HepG2 (cell line): ENCODE measurements around the gene CHST13. TPM values are rescaled to one million over a fixed set of nuclear protein-coding genes. Genes with fewer than 3 reads are reported as not detected.

Experiments
- ATAC-seq: fragments of 200-7000 bp; cut with Tn5 transposase; 3 replicates; pipeline ENCODE4 v1.9.1; 2020; ENCODE audit warnings: mild to moderate bottlenecking, moderate library complexity
- BruUV-seq: library from RNA; stranded (reverse); fragments of 400-500 nt; replicated peaks from 2 replicates; lab custom pipeline; 2021; lab: Mats Ljungman, UMichigan
- CTCF ChIA-PET: fragments of 300-600 bp; formaldehyde crosslinking; extraction: SDS; loops from one replicate; lab custom pipeline; 2021; ENCODE audit warnings: low total read pairs, inconsistent platforms, low intra/inter-chr PET ratio; lab: Yijun Ruan, JAX
- POLR2A ChIA-PET: fragments of 350-600 bp; sonication (Branson Sonifier 250); formaldehyde crosslinking; loops from one replicate; lab custom pipeline; 2020; ENCODE audit warnings: antibody characterized with exemption, inconsistent platforms; lab: Yijun Ruan, JAX
- DNase-seq: peaks from one replicate; pipeline ENCODE4 v3.0.0-alpha.2; 2015; ENCODE audit warnings: low spot score
- FAIRE-seq: peaks from 3 replicates; lab custom pipeline; 2011; peaks lifted over from hg19 to GRCh38; lab: Jason Lieb, UNC
- H2AFZ ChIP-seq: one replicate; pipeline ENCODE4 v1.6.1; 2011; ENCODE audit warnings: low read length, inconsistent platforms
- H3K27ac ChIP-seq: fragments of 300-600 bp; 3 replicates; pipeline ENCODE4 v1.8.0; 2011; ENCODE audit warnings: mixed run types, mild to moderate bottlenecking, mixed read lengths, low read length, inconsistent platforms; ENCODE audit not compliant: insufficient read depth; ENCODE audit errors: extremely low read length
- H3K27me3 ChIP-seq, 2 experiments: fragments of 200-600 bp in 1 of 2; 2 replicates in 1 of 2; 3 replicates in 1 of 2; pipeline versions ENCODE4 v1.6.0 to v1.8.0; 2011; ENCODE audit warnings: low read length in 2 of 2, mild to moderate bottlenecking in 2 of 2, moderate library complexity in 2 of 2, inconsistent platforms in 1 of 2; ENCODE audit not compliant: insufficient read depth in 2 of 2, control insufficient read depth in 1 of 2
- H3K36me3 ChIP-seq, 2 experiments: fragments of 200-600 bp in 1 of 2; replicated peaks in 1 of 2; 2 replicates in 1 of 2; 3 replicates in 1 of 2; pipeline versions ENCODE4 v1.5.1 to v1.8.0; 2011; ENCODE audit warnings: low read length in 2 of 2, inconsistent platforms in 1 of 2; ENCODE audit not compliant: insufficient read depth in 2 of 2, control insufficient read depth in 1 of 2
- H3K4me1 ChIP-seq: 2 replicates; pipeline ENCODE4 v1.5.1; 2012; ENCODE audit warnings: low read length, inconsistent platforms; ENCODE audit not compliant: insufficient read depth
- H3K4me2 ChIP-seq: 2 replicates; pipeline ENCODE4 v1.6.0; 2011; ENCODE audit warnings: low read depth, low read length, inconsistent platforms
- H3K4me3 ChIP-seq, 3 experiments: fragments of 200-600 bp in 1 of 3; sonication (generic), shearing (Covaris generic) in 1 of 3; replicated peaks in 1 of 3; 2 replicates each; pipeline ENCODE4 v1.5.1; 2011 to 2016; ENCODE audit warnings: low read length in 3 of 3, inconsistent platforms in 2 of 3, low read depth in 2 of 3, mild to moderate bottlenecking in 2 of 3, control low read depth in 1 of 3, mixed read lengths in 1 of 3; ENCODE audit not compliant: insufficient read depth in 1 of 3
- H3K79me2 ChIP-seq: one replicate; pipeline ENCODE4 v1.6.1; 2011; ENCODE audit warnings: low read length, inconsistent platforms; ENCODE audit not compliant: insufficient read depth
- H3K9ac ChIP-seq: 2 replicates; pipeline ENCODE4 v1.6.0; 2011; ENCODE audit warnings: mild to moderate bottlenecking, low read depth, low read length, inconsistent platforms; ENCODE audit not compliant: insufficient read depth
- H3K9me3 ChIP-seq: 2 replicates; pipeline ENCODE4 v1.5.1; 2012; ENCODE audit warnings: mild to moderate bottlenecking, low read length
- H4K20me1 ChIP-seq: 2 replicates; pipeline ENCODE4 v1.6.0; 2011; ENCODE audit warnings: inconsistent platforms, mild to moderate bottlenecking, low read length, moderate library complexity; ENCODE audit not compliant: insufficient read depth
- FOXC1 ChIP-seq: sonication (generic); formaldehyde crosslinking; IDR thresholded peaks from 2 replicates; pipeline ENCODE4 v1.8.0; 2022; ENCODE audit warnings: mild to moderate bottlenecking, missing genetic modification reagents, borderline replicate concordance
- PHF5A ChIP-seq: IDR thresholded peaks from one replicate; pipeline ENCODE4 v1.6.1; 2018; ENCODE audit warnings: low read depth, missing genetic modification reagents; ENCODE audit not compliant: unreplicated experiment
- RELA ChIP-seq: sonication (generic); formaldehyde crosslinking; IDR thresholded peaks from 2 replicates; pipeline ENCODE4 v1.4.0; 2020; ENCODE audit warnings: missing genetic modification reagents
- SMC3 ChIP-seq: IDR thresholded peaks from 2 replicates; pipeline ENCODE4 v1.6.1; 2011; ENCODE audit warnings: low read length, improper control_type of control experiment
- ZNF24 ChIP-seq: fragments of 450-650 bp; IDR thresholded peaks from 2 replicates; pipeline ENCODE4 v1.6.1; 2017; ENCODE audit warnings: antibody characterized with exemption, mild to moderate bottlenecking
- ZNF30 ChIP-seq: sonication (generic); formaldehyde crosslinking; IDR thresholded peaks from 2 replicates; pipeline ENCODE4 v1.5.0; 2020; ENCODE audit warnings: mild to moderate bottlenecking, missing genetic modification reagents
- ZNF839 ChIP-seq: sonication (generic); formaldehyde crosslinking; IDR thresholded peaks from 2 replicates; pipeline ENCODE4 v1.4.0; 2020; ENCODE audit warnings: missing genetic modification reagents, mild to moderate bottlenecking, borderline replicate concordance
- WGBS: methylation state at CpG from one replicate; pipeline ENCODE4 v1.1.6; 2017; ENCODE audit warnings: low lambda C conversion rate; 5-methylcytosine and 5-hydroxymethylcytosine counted together
- in situ Hi-C: cut with HindIII; loops from 2 replicates; pipeline ENCODE4 v1.10.0; 2017; ENCODE audit warnings: low pct_unique_long_range_greater_than_20kb; ENCODE audit not compliant: extremely low pct_ligation_motif_present
- intact Hi-C: fragments of 100-400 bp; cut with micrococcal nuclease; formaldehyde crosslinking; loops from one replicate; pipeline ENCODE4 v1.10.0; 2022; ENCODE audit not compliant: unreplicated experiment
- polyA plus RNA-seq, 8 experiments: library from polyadenylated mRNA; depleted of rRNA in 3 of 8; stranded (reverse) in 7 of 8; unstranded in 1 of 8; fragments of >200 nt; fragmentation: Illumina TruSeq in 4 of 8; extraction: Trizol in 4 of 8; gene quantifications; 2 replicates each; pipeline versions ENCODE4 v1.2.1 to v1.2.3, GENCODE V29; 2011 to 2016; ENCODE audit warnings: low read depth in 4 of 8, missing spikeins in 1 of 8, mixed read lengths in 1 of 8; ENCODE audit not compliant: insufficient read depth in 1 of 8
- total RNA-seq, 5 experiments: library from RNA; depleted of rRNA; stranded (reverse); fragments of >200 nt; fragmentation: Illumina TruSeq; extraction: Trizol; gene quantifications; 2 replicates each; pipeline ENCODE4 v1.2.3, GENCODE V29; 2016; ENCODE audit warnings: low read depth in 1 of 5
- TF ChIP-seq, protein P1 (sequence below): sonication (generic); formaldehyde crosslinking; IDR thresholded peaks from 2 replicates; pipeline ENCODE4 v1.4.0; 2020; ENCODE audit warnings: missing genetic modification reagents, borderline replicate concordance
- TF ChIP-seq, protein P2 (sequence below): sonication (generic); formaldehyde crosslinking; IDR thresholded peaks from 2 replicates; pipeline ENCODE4 v1.5.0; 2020; ENCODE audit warnings: mild to moderate bottlenecking, missing genetic modification reagents, moderate library complexity
- TF ChIP-seq, protein P3 (sequence below): sonication (generic); formaldehyde crosslinking; IDR thresholded peaks from 2 replicates; pipeline ENCODE4 v1.5.0; 2020; ENCODE audit warnings: missing genetic modification reagents, mild to moderate bottlenecking, borderline replicate concordance
- TF ChIP-seq, protein P4 (sequence below): IDR thresholded peaks from 2 replicates; pipeline ENCODE4 v1.6.1; 2016; ENCODE audit warnings: missing genetic modification reagents, missing compliant biosample characterization
- TF ChIP-seq, protein P5 (sequence below): sonication (generic); formaldehyde crosslinking; IDR thresholded peaks from 2 replicates; pipeline ENCODE4 v1.9.0; 2021; ENCODE audit warnings: missing genetic modification reagents, borderline replicate concordance

The CHST13 gene
- total and polyA plus RNA-seq, 2 of the 13 experiments (the other 11 are each of a cell fraction or from before 2014, with no cell fraction given): 32.0 to 43.1 TPM

DNA sequence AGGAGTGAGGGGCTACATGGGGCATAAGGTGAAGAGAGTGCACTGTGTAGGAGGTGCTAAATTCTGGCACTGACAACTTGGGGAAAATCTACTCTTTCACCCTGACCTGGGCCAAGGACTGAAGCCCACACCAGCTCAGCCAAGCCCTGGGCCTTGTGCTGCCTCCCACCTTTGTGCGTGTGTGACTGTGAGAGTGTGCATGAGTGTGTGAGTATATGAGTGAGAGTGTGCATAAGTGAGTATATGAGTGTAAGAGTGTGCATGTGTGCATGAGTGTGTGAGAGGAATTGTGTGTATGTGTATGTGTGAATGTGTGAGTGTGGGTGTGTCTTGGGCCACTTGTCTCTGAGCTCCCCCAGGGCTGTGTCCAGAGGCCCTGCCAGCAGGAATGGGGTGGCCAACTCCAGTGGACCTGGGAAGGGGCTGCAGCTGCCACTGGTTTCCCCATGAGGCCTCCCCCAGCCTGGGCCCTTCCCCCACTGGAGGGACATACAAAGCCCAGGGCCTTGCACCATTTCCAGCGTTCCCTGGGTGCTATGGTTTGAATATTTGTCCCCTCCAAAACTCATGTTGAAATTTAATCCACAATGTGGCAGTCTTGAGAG, 19.6 kb downstream of the CHST13 start (continued):
- TF ChIP-seq SMC3: no peak
- TF ChIP-seq FOXC1 (CRISPR knock-in tag): no peak
- no peak for TF ChIP-seq PHF5A (CRISPR knock-in tag)
- TF ChIP-seq ZNF24: no peak
- no peak for TF ChIP-seq ZNF839 (CRISPR knock-in tag)
- no peak for TF ChIP-seq ZNF30 (CRISPR knock-in tag)
- TF ChIP-seq, protein P1, sequence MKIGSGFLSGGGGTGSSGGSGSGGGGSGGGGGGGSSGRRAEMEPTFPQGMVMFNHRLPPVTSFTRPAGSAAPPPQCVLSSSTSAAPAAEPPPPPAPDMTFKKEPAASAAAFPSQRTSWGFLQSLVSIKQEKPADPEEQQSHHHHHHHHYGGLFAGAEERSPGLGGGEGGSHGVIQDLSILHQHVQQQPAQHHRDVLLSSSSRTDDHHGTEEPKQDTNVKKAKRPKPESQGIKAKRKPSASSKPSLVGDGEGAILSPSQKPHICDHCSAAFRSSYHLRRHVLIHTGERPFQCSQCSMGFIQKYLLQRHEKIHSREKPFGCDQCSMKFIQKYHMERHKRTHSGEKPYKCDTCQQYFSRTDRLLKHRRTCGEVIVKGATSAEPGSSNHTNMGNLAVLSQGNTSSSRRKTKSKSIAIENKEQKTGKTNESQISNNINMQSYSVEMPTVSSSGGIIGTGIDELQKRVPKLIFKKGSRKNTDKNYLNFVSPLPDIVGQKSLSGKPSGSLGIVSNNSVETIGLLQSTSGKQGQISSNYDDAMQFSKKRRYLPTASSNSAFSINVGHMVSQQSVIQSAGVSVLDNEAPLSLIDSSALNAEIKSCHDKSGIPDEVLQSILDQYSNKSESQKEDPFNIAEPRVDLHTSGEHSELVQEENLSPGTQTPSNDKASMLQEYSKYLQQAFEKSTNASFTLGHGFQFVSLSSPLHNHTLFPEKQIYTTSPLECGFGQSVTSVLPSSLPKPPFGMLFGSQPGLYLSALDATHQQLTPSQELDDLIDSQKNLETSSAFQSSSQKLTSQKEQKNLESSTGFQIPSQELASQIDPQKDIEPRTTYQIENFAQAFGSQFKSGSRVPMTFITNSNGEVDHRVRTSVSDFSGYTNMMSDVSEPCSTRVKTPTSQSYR (CRISPR knock-in tag): no peak

DNA sequence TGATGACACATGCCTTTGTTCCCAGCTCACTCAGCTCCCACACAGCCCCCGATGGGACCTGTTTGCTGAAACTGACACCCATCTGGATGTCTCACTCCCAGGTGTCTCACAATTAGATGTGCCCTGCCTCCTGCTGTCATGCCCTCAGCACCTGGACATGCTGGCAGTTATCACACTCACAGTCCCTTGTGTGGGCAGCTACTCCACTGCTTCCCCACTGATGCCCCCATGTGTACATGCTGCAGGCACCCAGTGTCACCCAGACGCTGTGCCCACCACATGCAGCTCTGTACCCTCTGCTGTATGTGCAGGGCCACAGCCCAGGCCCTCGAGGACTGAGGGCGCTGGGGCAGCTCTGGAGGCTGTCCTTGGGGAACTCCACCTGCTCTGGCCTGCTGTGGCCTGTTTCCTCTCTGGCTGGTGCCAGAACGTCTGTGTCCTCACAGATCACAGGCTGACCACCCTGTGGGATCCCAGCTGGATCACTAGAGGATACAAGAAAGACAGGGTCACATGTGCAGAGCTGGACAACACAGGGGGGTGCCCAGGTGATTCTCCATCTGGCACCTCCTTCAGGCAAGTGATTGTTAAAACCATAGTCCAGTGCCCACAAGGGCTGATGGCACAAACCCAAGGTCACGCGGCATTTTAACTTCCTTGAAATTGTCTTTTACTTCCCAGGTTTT, 20.8 kb downstream of the CHST13 start:
- CTCF ChIA-PET: no interaction called here
- H4K20me1 ChIP-seq: no peaks in the 10 kb centered on the region
- peak; percentile 13; the same call in 2 of the 3 replicates for ATAC-seq
- TF ChIP-seq RELA (CRISPR knock-in tag): no peak
- TF ChIP-seq, protein P2, sequence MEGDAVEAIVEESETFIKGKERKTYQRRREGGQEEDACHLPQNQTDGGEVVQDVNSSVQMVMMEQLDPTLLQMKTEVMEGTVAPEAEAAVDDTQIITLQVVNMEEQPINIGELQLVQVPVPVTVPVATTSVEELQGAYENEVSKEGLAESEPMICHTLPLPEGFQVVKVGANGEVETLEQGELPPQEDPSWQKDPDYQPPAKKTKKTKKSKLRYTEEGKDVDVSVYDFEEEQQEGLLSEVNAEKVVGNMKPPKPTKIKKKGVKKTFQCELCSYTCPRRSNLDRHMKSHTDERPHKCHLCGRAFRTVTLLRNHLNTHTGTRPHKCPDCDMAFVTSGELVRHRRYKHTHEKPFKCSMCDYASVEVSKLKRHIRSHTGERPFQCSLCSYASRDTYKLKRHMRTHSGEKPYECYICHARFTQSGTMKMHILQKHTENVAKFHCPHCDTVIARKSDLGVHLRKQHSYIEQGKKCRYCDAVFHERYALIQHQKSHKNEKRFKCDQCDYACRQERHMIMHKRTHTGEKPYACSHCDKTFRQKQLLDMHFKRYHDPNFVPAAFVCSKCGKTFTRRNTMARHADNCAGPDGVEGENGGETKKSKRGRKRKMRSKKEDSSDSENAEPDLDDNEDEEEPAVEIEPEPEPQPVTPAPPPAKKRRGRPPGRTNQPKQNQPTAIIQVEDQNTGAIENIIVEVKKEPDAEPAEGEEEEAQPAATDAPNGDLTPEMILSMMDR (CRISPR knock-in tag): no peak
- TF ChIP-seq, protein P3, sequence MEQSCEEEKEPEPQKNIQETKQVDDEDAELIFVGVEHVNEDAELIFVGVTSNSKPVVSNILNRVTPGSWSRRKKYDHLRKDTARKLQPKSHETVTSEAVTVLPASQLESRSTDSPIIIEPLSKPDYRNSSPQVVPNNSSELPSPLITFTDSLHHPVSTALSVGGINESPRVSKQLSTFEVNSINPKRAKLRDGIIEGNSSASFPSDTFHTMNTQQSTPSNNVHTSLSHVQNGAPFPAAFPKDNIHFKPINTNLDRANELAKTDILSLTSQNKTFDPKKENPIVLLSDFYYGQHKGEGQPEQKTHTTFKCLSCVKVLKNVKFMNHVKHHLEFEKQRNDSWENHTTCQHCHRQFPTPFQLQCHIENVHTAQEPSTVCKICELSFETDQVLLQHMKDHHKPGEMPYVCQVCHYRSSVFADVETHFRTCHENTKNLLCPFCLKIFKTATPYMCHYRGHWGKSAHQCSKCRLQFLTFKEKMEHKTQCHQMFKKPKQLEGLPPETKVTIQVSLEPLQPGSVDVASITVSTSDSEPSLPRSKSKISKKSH (CRISPR knock-in tag): 0 out of 2 replicates have a peak, but pooled peaks have one; percentile 15
- TF ChIP-seq, protein P4, sequence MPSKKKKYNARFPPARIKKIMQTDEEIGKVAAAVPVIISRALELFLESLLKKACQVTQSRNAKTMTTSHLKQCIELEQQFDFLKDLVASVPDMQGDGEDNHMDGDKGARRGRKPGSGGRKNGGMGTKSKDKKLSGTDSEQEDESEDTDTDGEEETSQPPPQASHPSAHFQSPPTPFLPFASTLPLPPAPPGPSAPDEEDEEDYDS (CRISPR knock-in tag): no peak
- TF ChIP-seq, protein P5, sequence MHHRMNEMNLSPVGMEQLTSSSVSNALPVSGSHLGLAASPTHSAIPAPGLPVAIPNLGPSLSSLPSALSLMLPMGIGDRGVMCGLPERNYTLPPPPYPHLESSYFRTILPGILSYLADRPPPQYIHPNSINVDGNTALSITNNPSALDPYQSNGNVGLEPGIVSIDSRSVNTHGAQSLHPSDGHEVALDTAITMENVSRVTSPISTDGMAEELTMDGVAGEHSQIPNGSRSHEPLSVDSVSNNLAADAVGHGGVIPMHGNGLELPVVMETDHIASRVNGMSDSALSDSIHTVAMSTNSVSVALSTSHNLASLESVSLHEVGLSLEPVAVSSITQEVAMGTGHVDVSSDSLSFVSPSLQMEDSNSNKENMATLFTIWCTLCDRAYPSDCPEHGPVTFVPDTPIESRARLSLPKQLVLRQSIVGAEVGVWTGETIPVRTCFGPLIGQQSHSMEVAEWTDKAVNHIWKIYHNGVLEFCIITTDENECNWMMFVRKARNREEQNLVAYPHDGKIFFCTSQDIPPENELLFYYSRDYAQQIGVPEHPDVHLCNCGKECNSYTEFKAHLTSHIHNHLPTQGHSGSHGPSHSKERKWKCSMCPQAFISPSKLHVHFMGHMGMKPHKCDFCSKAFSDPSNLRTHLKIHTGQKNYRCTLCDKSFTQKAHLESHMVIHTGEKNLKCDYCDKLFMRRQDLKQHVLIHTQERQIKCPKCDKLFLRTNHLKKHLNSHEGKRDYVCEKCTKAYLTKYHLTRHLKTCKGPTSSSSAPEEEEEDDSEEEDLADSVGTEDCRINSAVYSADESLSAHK (CRISPR knock-in tag): no peak

More for the DNA sequence above, 20.8 kb downstream of the CHST13 start:
- Histone ChIP-seq H3K9ac (no peak overlapping the region), H3K27me3 (no peaks in the 10 kb centered on the region; a peak in 1 of 5 replicates), H3K79me2 (no peaks in the 10 kb centered on the region), H3K4me1 (peaks cover 8% of the 10 kb centered on the region; the same call in 1 of the 2 replicates), H3K36me3 (peaks cover 10 to 21% of the 10 kb centered on the region in 2 experiments), H2AFZ (no peak overlapping the region), H3K4me3 (no peak overlapping the region), H3K9me3 (no peaks in the 10 kb centered on the region), H3K27ac (no peak overlapping the region), H3K4me2 (no peak overlapping the region)
- FAIRE-seq (no peak), DNase-seq (no peak)
- 71% methylated on average over 5 of the region's 7 CpGs for WGBS
- in situ Hi-C loops (no loop called here), intact Hi-C loops (no loop called here)
- no TSS peak for BruUV-seq
- POLR2A ChIA-PET: no interaction called here
